22Rv1 (cell line): ENCODE measurements around the gene CD274.

Experiments used
- ZFX ChIP-seq: fragments of 450-650 bp; IDR thresholded peaks from 2 replicates; pipeline ENCODE4 v1.6.1; 2017; ENCODE audit warnings: antibody characterized with exemption, borderline replicate concordance
- TF ChIP-seq, protein P1 (sequence below): fragments of 450-650 bp; IDR thresholded peaks from 2 replicates; pipeline ENCODE4 v1.5.1; 2017; ENCODE audit warnings: mild to moderate bottlenecking

DNA sequence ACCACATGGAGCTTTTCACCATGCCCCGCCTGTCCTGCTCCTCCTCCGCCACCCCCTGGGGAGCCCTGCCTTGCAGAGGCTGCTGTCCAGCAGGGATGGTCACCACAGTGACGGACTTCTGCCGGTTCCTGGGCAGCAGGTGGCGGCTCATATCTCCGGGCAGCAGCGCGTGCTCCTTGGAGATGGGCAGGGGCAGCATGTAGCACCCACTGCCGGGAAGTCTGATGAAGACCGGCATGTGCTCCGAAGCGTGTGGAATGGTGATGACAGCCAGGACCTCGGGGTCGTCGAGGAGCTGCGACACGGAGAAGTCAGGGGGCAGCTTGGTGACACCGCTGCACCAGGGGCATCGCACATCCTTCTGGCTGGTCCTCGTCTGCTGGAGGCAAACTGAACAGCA is 31.9 kb upstream of the CD274 start:
- TF ChIP-seq, protein P1, sequence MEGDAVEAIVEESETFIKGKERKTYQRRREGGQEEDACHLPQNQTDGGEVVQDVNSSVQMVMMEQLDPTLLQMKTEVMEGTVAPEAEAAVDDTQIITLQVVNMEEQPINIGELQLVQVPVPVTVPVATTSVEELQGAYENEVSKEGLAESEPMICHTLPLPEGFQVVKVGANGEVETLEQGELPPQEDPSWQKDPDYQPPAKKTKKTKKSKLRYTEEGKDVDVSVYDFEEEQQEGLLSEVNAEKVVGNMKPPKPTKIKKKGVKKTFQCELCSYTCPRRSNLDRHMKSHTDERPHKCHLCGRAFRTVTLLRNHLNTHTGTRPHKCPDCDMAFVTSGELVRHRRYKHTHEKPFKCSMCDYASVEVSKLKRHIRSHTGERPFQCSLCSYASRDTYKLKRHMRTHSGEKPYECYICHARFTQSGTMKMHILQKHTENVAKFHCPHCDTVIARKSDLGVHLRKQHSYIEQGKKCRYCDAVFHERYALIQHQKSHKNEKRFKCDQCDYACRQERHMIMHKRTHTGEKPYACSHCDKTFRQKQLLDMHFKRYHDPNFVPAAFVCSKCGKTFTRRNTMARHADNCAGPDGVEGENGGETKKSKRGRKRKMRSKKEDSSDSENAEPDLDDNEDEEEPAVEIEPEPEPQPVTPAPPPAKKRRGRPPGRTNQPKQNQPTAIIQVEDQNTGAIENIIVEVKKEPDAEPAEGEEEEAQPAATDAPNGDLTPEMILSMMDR: no peak
- no peak for TF ChIP-seq ZFX
